ENCODE results near the gene GON4L. TPM values are rescaled to one million over a fixed set of nuclear protein-coding genes. Genes with fewer than 3 reads are reported as not detected.

Gene GON4L
- total RNA-seq, 1 donor from 2014 or later = 31.8 TPM

Other genes starting within 250 kb of the GON4L start
- 17.1 and 20.3 TPM in 2 replicates for gene MSTO1, start 247.0 kb downstream of the GON4L start, total RNA-seq
- gene YY1AP1, start 168.4 kb downstream of the GON4L start, total RNA-seq = 44.9 and 66.9 TPM in 2 replicates
- 49.7 and 55.3 TPM in 2 replicates for gene DAP3, start 168.1 kb downstream of the GON4L start, total RNA-seq
- gene SYT11, start 2.4 kb upstream of the GON4L start, total RNA-seq = 35.9 and 41.0 TPM in 2 replicates
- 59.4 and 60.6 TPM in 2 replicates for gene RIT1, start 54.1 kb upstream of the GON4L start, total RNA-seq
- 25.7 and 32.8 TPM in 2 replicates for gene KHDC4, start 77.2 kb upstream of the GON4L start, total RNA-seq
- gene RXFP4, start 84.4 kb upstream of the GON4L start, total RNA-seq = 0.19 TPM in 1 of 2 replicates, not detected in the other
- gene ARHGEF2, start 121.3 kb upstream of the GON4L start, total RNA-seq = 101 and 147 TPM in 2 replicates
- 516 and 723 TPM in 2 replicates for gene SSR2, start 163.7 kb upstream of the GON4L start, total RNA-seq
- gene UBQLN4, start 196.6 kb upstream of the GON4L start, total RNA-seq = 16.3 and 23.4 TPM in 2 replicates
- 69.3 and 103 TPM in 2 replicates for gene LAMTOR2, start 197.6 kb upstream of the GON4L start, total RNA-seq
- gene RAB25, start 203.9 kb upstream of the GON4L start, total RNA-seq = not detected in 2 replicates
- gene MEX3A, start 225.3 kb upstream of the GON4L start, total RNA-seq = 4.8 and 8.8 TPM in 2 replicates

Data from dermis blood vessel endothelial cell (primary cell).